ENCODE results near the gene GCN1. TPM values are rescaled to one million over a fixed set of nuclear protein-coding genes. Genes with fewer than 3 reads are reported as not detected.

Gene GCN1
- total RNA-seq, 1 donor from 2014 or later = 82.6 TPM

DNA sequence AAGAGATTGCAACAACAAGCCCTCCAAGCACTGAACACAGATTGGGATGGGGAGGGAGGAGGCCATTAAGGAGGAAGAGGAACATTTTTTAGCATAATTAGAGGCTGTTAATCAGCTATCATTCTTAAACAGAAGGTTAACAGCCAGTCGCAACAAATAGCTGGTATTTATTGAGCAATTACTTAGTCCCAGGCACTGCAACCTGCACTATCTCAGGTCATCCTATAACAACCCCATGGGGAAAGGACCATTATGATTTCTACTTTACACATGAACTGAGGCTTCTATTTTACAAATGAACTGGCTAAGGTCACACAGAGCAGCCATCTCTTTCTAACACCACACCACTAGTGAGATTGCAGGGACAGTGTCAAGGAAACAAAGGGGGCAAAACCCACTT, 88.4 kb downstream of the GCN1 start:
- DNase-seq (ENCODE audit: low spot score) (no peak), ATAC-seq (no peak)
- intact Hi-C loops (cut with DNase I) = no loop called here

DNA sequence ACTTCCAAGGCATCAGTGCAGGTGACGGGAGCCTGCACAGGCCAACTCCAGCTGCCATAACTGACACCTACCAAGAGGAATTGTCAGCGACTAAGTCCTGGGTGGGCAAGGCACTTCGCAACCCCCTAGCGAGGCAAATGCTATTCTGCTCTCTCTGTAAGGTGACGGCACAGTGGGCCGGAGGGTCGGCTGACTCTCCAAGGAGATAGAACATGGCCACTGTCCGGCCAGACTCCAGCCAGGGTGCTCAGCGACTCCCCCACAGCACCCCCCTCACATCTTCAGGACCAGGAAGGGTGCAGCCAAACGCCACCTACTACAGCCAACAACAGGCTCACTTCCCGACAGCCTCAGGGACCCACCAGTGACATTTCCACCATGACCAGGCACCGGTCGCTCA, 91.1 kb downstream of the GCN1 start:
- DNase-seq (ENCODE audit: low spot score) (no peak), ATAC-seq (no peak)
- intact Hi-C loops (cut with DNase I) = no loop called here

DNA sequence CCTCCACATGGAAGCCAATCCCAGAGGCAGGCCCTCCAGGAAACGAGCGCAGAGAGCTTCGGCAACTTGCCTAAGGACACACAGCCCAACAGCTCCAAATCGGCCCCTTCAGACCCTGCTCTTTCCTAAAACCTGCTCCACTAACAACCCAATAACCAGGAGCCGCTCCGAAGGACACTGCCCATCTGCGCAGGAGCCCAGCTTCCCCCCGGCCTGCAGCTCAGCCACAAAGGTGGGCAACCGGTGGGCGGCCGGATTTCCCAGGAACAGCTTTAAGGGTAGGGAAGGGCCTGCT, 91.5 kb downstream of the GCN1 start:
- DNase-seq (ENCODE audit: low spot score) = no peak
- intact Hi-C loops (cut with DNase I) = no loop called here
- no peak for ATAC-seq

DNA sequence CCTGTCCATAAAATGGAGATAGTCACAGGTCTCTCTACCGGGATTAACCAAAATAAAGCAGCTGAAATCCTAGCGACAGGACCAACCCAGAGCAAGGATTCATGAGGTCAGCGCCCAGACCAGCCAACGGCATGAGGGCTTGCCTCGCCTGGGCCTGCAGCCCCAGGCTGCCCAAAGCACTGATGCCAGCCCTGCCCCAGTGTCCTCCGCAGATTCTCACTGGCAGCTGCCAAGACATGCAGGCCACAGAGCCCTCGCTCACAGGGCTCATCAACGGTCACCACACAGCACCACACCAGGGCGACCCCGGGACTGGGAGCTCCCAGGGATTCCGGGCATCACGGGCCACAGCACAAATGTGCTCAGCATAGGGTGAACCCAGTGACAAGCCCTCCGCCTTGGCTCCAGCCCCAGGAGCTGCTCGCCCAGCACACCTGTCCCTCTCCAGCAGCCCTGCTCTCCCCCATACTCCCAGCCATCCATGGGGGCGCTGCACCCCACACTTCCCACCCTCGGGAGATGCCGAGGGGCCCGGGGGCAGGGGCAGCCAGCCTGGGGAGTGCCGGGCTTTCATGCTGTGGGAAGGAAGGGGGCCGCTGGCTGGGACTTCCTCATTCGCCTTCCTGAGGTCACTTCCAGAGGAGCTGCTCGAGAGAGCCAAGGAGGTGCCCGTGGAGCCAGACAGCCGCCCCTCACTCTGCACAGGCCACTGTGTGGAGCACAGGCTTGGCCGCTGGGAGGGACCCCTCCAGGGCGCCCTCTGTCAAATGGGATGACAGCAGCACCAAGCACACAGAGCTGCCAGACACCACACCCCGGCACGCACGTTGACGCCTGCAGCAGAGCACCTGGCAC, 92.1 kb downstream of the GCN1 start:
- no peak for ATAC-seq
- intact Hi-C loops (cut with DNase I) = no loop called here
- no peak for DNase-seq (ENCODE audit: low spot score)

DNA sequence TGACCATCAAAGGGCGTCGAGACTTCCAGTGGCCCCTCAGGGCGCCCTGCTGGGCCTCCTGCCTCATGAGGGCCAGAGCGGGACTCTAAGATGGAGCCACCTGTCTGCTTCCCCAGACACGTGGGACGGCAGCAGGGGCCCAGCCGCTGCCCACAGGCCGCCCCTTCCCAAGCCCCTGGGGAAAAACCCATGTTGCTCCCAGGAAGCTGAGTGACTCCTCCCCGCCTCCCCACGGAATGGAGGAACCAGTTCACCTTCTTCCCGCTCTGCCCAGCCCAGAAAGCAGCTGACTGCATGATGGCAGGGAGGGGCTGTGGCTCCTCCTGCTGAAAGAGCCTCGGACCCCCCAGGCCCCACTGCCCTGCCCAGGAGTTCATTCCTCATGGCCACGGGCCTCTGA, 92.9 kb downstream of the GCN1 start:
- intact Hi-C loops (cut with DNase I) = no loop called here
- ATAC-seq = no peak
- DNase-seq (ENCODE audit: low spot score) = no peak

DNA sequence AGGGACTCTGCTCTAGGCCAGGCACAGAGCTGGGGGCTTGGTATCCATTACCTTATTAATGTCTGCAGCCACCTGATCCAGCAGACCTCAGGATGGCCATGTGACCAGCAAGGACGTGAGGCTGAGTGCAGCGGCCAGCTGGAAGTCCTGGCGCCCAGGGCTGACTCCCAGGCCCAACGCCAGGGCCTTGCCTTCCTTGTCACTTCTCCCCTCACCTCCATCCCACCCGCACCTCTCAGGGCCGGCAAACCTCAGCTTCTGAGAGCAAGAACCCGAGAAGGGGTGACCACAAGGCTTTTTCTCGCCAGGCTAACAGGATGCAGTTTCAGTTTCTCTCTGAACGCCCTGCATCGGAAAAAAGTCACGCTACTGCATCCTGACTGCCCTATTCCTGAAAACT, 93.3 kb downstream of the GCN1 start:
- ATAC-seq = no peak
- intact Hi-C loops (cut with DNase I) = no loop called here
- DNase-seq (ENCODE audit: low spot score) = no peak

GRCh38 chr12:120100630-120101029, 93.9 kb downstream of the GCN1 start:
- peak; percentile 88 for DNase-seq (ENCODE audit: low spot score)
- peak; percentile 71 for ATAC-seq
- intact Hi-C loops (cut with DNase I) = no loop called here

DNA sequence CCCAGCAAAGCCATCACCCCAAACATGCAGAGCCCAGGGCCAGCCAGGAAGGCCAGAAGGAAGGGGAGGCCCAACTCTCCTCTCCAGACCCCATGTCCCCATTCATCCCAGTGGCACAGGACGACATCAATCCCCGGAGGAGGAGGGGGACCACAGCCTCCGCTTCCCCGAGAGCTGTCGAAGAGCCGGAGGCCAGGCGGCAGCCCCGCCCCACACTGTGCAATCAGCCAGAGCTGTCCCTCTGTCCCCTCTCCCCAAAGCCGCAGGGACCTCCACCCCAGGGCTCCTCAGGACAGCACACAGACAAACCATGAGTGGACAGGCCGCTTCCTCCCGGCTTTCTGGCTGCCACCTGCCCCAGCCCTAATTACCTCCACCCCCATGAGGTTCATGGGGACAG, 94.8 kb downstream of the GCN1 start:
- ATAC-seq (no peak), DNase-seq (ENCODE audit: low spot score) (no peak)
- intact Hi-C loops (cut with DNase I) = no loop called here

- DNase-seq (ENCODE audit: low spot score) = no peak
- intact Hi-C loops (cut with DNase I) = no loop called here
- ATAC-seq = no peak
These were observed 95.6 kb downstream of the GCN1 start for GRCh38 chr12:120098756-120099470.

DNA sequence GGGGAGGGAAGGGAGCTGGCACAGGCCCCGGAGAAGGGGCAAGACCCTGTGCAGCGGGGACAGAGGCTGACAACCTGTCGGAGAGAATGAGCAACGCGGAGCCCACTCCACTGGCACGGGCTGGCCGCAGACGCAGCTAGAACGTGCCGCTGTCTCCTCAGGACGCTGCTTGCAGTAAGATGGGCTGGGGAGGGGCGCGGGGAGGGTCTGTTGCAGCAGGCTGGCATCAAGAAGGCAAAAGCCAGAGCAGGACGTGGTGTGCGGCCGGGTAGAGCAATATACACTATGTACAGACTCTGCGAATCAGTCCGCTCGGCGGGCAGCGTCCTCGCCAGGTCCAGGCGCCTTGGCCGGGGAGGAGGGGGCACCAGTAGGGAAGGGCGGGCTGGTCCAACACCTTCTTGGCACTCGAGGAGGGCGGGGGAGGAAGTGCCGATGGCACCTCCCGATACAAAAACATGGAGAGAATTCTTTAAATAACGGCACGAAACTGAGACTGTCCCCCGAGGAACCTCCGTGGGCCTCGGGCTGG, 97.8 kb downstream of the GCN1 start:
- intact Hi-C loops (cut with DNase I) = no loop called here
- DNase-seq (ENCODE audit: low spot score) (no peak), ATAC-seq (no peak)

GRCh38 chr12:120095736-120096135, 98.8 kb downstream of the GCN1 start:
- DNase-seq (ENCODE audit: low spot score) (no peak), ATAC-seq (no peak)
- intact Hi-C loops (cut with DNase I) = no loop called here

DNA sequence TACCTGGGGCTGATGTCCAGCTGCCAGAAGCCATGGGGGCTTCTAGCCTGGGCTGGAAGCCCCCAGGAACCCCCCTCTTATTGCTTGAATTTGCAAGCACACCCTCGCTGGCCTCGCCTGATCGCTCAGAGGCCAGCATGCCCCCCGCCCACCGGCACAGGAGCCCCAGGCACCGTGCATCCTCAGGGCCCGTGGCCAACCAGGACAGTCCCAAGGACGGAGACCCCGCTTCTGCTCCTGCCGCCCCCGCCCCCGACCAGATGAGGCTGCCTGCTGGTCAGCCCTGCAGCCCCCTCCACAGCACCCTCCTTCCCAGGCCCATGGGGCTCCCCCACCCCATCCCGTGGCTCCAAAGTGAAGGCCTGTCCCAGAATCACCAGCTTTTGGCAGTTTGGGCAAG, 99.2 kb downstream of the GCN1 start:
- DNase-seq (ENCODE audit: low spot score) (no peak), ATAC-seq (no peak)
- intact Hi-C loops (cut with DNase I) = no loop called here

- no peak for ATAC-seq
- intact Hi-C loops (cut with DNase I) = no loop called here
- no peak for DNase-seq (ENCODE audit: low spot score)
These were observed 100.0 kb downstream of the GCN1 start for GRCh38 chr12:120094485-120094884.

- intact Hi-C loops (cut with DNase I) = no loop called here
- ATAC-seq = peak; percentile 7
- DNase-seq (ENCODE audit: low spot score) = no peak
These were observed 100.7 kb downstream of the GCN1 start for GRCh38 chr12:120093592-120094355.

- intact Hi-C loops (cut with DNase I) = no loop called here
- DNase-seq (ENCODE audit: low spot score) = no peak
- ATAC-seq = peak; percentile 40
These were observed 101.3 kb downstream of the GCN1 start for GRCh38 chr12:120093336-120093591.

DNA sequence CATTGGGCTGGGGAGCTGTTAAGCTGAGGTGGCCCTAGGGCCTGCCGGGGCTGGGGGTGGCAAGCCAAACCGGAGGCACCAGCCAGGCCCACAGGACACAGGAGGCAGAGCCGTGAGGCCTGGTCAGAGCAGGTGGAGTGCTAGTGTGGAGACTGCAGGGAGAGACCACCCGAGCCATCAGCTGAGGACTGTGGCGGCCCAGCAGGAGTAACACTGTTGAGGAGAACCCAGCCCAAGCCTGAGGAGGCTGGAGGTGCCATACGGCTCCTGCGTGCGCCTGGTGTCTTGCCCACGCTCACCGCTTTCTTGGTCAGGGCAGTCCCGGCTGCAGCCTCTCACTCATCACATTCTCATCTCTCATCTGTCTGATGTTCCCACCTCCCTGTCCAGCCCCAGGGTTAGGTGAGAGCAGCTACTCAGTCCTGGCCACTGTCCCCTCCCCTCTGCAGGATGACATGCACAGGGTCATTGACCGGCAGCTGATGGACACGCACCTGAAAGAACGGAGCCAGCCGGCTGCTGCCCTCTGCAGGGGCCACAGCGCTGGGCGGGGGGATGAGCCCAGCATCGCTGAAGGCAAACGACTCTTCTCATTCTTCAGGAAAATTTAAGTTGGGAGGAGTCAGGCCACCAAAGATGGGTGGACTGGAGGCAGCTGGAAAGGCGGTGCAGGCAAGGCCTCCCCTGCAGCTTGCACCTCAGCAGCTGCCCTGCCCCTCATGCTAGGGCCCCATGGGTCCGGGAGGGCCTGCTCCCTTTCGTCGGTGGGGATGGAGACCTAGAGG, 101.8 kb downstream of the GCN1 start:
- ATAC-seq (no peak), DNase-seq (ENCODE audit: low spot score) (no peak)
- intact Hi-C loops (cut with DNase I) = no loop called here

DNA sequence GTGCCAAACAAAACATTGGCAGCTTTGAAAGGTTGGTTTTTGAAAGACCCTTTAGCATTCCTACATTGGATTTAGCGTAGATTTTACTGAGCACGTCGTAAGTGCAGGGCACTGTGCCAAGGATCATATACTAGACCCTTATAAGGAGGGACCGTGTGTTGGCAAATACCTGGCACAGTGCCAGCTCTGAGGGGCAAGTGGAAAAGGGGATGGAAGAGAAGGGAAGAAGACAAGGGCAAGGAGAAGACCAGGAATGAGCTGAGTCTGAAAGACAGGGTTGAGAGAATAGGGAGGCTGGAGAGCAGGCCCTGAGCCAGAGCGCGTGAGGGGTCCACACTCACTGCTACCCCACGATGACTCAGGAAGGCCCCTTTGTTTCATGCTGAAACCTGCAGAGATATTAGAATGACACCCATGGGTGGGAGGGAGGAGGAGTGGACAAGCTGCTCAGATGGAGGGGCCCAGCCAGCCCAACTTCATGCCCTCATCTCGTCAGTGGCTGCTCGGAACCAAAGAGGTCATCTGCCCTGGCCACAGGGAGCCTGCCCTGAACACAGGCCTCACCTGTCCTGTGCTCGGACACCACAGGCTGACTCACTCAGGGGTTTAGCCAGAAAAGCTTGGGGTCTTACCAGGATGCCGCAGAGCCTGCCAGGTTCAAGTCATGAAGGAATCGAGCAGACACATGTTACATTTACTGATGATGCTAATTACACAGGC, 103.0 kb downstream of the GCN1 start:
- no peak for DNase-seq (ENCODE audit: low spot score)
- intact Hi-C loops (cut with DNase I) = no loop called here
- no peak for ATAC-seq

DNA sequence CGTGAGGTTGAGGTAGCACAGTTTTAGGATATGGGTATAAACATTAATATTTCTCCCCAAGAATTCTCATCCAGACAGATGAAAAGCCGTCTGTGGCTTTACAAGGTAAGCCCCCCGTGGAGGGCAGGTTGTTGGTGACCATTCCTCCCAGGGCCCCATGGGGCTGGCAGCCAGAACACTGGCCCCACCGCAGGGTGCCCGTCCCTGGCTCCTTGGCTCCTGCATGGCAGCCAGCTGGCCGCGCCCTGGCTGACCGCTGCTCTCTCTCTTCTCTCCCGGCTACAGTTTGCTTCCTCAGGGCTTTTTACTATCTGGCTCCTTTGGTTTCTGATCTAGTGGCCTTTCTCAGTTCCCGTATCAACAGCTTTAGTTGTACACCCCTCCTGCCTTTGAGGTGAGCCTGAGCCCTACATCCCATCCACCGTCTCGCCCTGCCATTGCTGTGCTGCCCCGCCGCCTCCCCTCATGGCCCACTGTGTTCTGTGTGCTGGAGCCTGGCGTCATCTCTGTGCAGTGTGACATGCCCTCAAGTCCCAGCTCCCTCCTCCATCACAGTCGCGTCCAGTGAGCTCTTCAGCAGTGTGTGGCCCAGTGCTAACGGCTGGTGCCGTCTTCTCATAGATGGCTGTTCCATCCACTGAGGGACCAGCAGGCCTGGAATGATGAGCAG, 103.8 kb downstream of the GCN1 start:
- DNase-seq (ENCODE audit: low spot score) (no peak), ATAC-seq (no peak)
- intact Hi-C loops (cut with DNase I) = no loop called here

All from sciatic nerve (tissue), 2 donors.